HEK293 (cell line): ENCODE results near the gene CCDC78.

ENCODE experiments used
- GLI4 ChIP-seq: fragments of 450-650 bp; formaldehyde crosslinking; IDR thresholded peaks from 2 replicates; pipeline ENCODE4 v1.5.1; 2016; ENCODE audit warnings: missing biosample characterization, missing genetic modification characterization
- PRDM10 ChIP-seq: fragments of 450-650 bp; formaldehyde crosslinking; IDR thresholded peaks from 2 replicates; pipeline ENCODE4 v1.5.1; 2016; ENCODE audit warnings: missing biosample characterization, missing genetic modification characterization
- SETDB1 ChIP-seq: IDR thresholded peaks from one replicate; pipeline ENCODE4 v1.6.1; 2017; ENCODE audit warnings: mild to moderate bottlenecking, low read length, moderate library complexity, mixed read lengths; ENCODE audit not compliant: insufficient read length
- WT1 ChIP-seq: fragments of 450-650 bp; formaldehyde crosslinking; IDR thresholded peaks from 2 replicates; pipeline ENCODE4 v1.5.1; 2016; ENCODE audit warnings: missing biosample characterization, missing genetic modification characterization
- ZBTB20 ChIP-seq: fragments of 450-650 bp; formaldehyde crosslinking; IDR thresholded peaks from 2 replicates; pipeline ENCODE4 v1.5.1; 2016; ENCODE audit warnings: missing biosample characterization, missing genetic modification characterization
- ZFP3 ChIP-seq: fragments of 450-650 bp; formaldehyde crosslinking; IDR thresholded peaks from 2 replicates; pipeline ENCODE4 v1.5.1; 2016; ENCODE audit warnings: low read depth, missing biosample characterization, missing genetic modification characterization
- ZNF121 ChIP-seq: fragments of 450-650 bp; formaldehyde crosslinking; IDR thresholded peaks from 2 replicates; pipeline ENCODE4 v1.5.1; 2016; ENCODE audit warnings: missing biosample characterization, missing genetic modification characterization
- ZNF133 ChIP-seq: fragments of 450-650 bp; formaldehyde crosslinking; IDR thresholded peaks from 2 replicates; pipeline ENCODE4 v1.5.1; 2016; ENCODE audit warnings: missing biosample characterization, missing genetic modification characterization
- ZNF16 ChIP-seq: fragments of 450-650 bp; formaldehyde crosslinking; IDR thresholded peaks from 2 replicates; pipeline ENCODE4 v1.5.1; 2016; ENCODE audit warnings: low read depth, missing biosample characterization, missing genetic modification characterization
- ZNF214 ChIP-seq: fragments of 450-650 bp; formaldehyde crosslinking; IDR thresholded peaks from 2 replicates; pipeline ENCODE4 v1.5.1; 2017; ENCODE audit warnings: missing biosample characterization, mild to moderate bottlenecking, missing genetic modification characterization, borderline replicate concordance
- ZNF24 ChIP-seq: fragments of 450-650 bp; formaldehyde crosslinking; IDR thresholded peaks from 2 replicates; pipeline ENCODE4 v1.5.1; 2016; ENCODE audit warnings: missing biosample characterization, missing genetic modification characterization
- ZNF266 ChIP-seq: fragments of 450-650 bp; formaldehyde crosslinking; IDR thresholded peaks from 2 replicates; pipeline ENCODE4 v1.5.1; 2016; ENCODE audit warnings: missing biosample characterization, missing genetic modification characterization, low read depth
- ZNF280C ChIP-seq: fragments of 450-650 bp; formaldehyde crosslinking; IDR thresholded peaks from 2 replicates; pipeline ENCODE4 v1.5.1; 2016; ENCODE audit warnings: missing biosample characterization, missing genetic modification characterization
- ZNF311 ChIP-seq: fragments of 450-650 bp; formaldehyde crosslinking; IDR thresholded peaks from 2 replicates; pipeline ENCODE4 v1.5.1; 2017; ENCODE audit warnings: missing biosample characterization, missing genetic modification characterization, borderline replicate concordance
- ZNF354C ChIP-seq: fragments of 450-650 bp; formaldehyde crosslinking; IDR thresholded peaks from 2 replicates; pipeline ENCODE4 v1.5.1; 2016; ENCODE audit warnings: missing biosample characterization, missing genetic modification characterization, low read depth, borderline replicate concordance
- ZNF398 ChIP-seq: fragments of 450-650 bp; formaldehyde crosslinking; IDR thresholded peaks from 2 replicates; pipeline ENCODE4 v1.5.1; 2017; ENCODE audit warnings: missing biosample characterization, missing genetic modification characterization
- ZNF404 ChIP-seq: fragments of 450-650 bp; formaldehyde crosslinking; IDR thresholded peaks from 2 replicates; pipeline ENCODE4 v1.5.1; 2017; ENCODE audit warnings: missing biosample characterization, missing genetic modification characterization
- ZNF510 ChIP-seq: fragments of 450-650 bp; formaldehyde crosslinking; IDR thresholded peaks from 2 replicates; pipeline ENCODE4 v1.5.1; 2018; ENCODE audit warnings: mild to moderate bottlenecking, missing genetic modification characterization, missing biosample characterization; ENCODE audit not compliant: insufficient replicate concordance
- ZNF513 ChIP-seq: fragments of 450-650 bp; IDR thresholded peaks from 2 replicates; pipeline ENCODE4 v1.5.1; 2018; ENCODE audit warnings: missing biosample characterization, missing genetic modification characterization
- ZNF518A ChIP-seq: fragments of 450-650 bp; formaldehyde crosslinking; conservative IDR thresholded peaks from 2 replicates; pipeline ENCODE4 v1.5.1; 2016; ENCODE audit warnings: low read depth, missing biosample characterization, missing genetic modification characterization
- ZNF530 ChIP-seq: fragments of 450-650 bp; formaldehyde crosslinking; IDR thresholded peaks from 2 replicates; pipeline ENCODE4 v1.5.1; 2016; ENCODE audit warnings: low read depth, missing biosample characterization, missing genetic modification characterization
- ZNF548 ChIP-seq: fragments of 450-650 bp; formaldehyde crosslinking; IDR thresholded peaks from 2 replicates; pipeline ENCODE4 v1.5.1; 2016; ENCODE audit warnings: missing biosample characterization, missing genetic modification characterization
- ZNF664 ChIP-seq: fragments of 450-650 bp; formaldehyde crosslinking; IDR thresholded peaks from 2 replicates; pipeline ENCODE4 v1.5.1; 2016; ENCODE audit warnings: missing biosample characterization, missing genetic modification characterization
- ZSCAN4 ChIP-seq: fragments of 450-650 bp; formaldehyde crosslinking; IDR thresholded peaks from 2 replicates; pipeline ENCODE4 v1.5.1; 2017; ENCODE audit warnings: missing biosample characterization, missing genetic modification characterization

Gene CCDC78

GRCh38 chr16:728131-728889 lies 2.1 kb upstream of the CCDC78 start (continued):
- TF ChIP-seq ZNF518A (tag by site-specific recombination) (no peak), GLI4 (tag by site-specific recombination) (no peak), ZNF513 (no peak), PRDM10 (peak; percentile 91), ZNF311 (tag by site-specific recombination) (no peak), ZNF121 (no peak), ZNF354C (tag by site-specific recombination) (no peak), ZNF24 (tag by site-specific recombination) (no peak), SETDB1 (no peak), ZNF16 (tag by site-specific recombination) (no peak), ZNF530 (no peak), ZNF548 (no peak), ZNF664 (no peak), ZNF404 (tag by site-specific recombination) (no peak), ZNF280C (no peak), ZFP3 (no peak), ZNF398 (tag by site-specific recombination) (no peak), ZNF214 (no peak), ZNF266 (tag by site-specific recombination) (no peak), ZSCAN4 (tag by site-specific recombination) (no peak), WT1 (tag by site-specific recombination) (no peak), ZBTB20 (tag by site-specific recombination) (no peak), ZNF133 (tag by site-specific recombination) (no peak), ZNF510 (tag by site-specific recombination) (no peak)
